ENCODE measurements around the gene MYH9.

Gene MYH9

GRCh38 chr22:36341640-36342041, 46.1 kb downstream of the MYH9 start:
- no peak overlapping the region for H3K4me3 ChIP-seq (ENCODE audit: low read depth, low read length, poor library complexity, severe bottlenecking)
- no peak overlapping the region for H3K4me2 ChIP-seq (ENCODE audit: low read length)
- H2AFZ ChIP-seq (ENCODE audit: low read length), result no peak overlapping the region
- peaks cover 5% of the 10 kb centered on the region; the same call in 1 of the 2 replicates for H3F3A ChIP-seq (ENCODE audit: insufficient read depth, low read length)
- H3K4me1 ChIP-seq (ENCODE audit: insufficient read depth, low read length, severe bottlenecking), result peaks cover 37% of the 10 kb centered on the region
- H3K9me2 ChIP-seq (ENCODE audit: low read depth, low read length), result no peaks in the 10 kb centered on the region
- H4K20me1 ChIP-seq (ENCODE audit: insufficient read depth, low read length), result no peaks in the 10 kb centered on the region
- peaks cover 6% of the 10 kb centered on the region; the same call in 1 of the 2 replicates for H3K79me2 ChIP-seq (ENCODE audit: insufficient read depth, low read length)
- no peak overlapping the region for H3K9ac ChIP-seq (ENCODE audit: low read length)
- H3K9me3 ChIP-seq (ENCODE audit: low read length), result no peaks in the 10 kb centered on the region
- peaks cover 93% of the 10 kb centered on the region for H3K36me3 ChIP-seq (ENCODE audit: insufficient read depth, low read length)
- H3K27me3 ChIP-seq (ENCODE audit: insufficient read depth, low read length), result no peaks in the 10 kb centered on the region
- TF ChIP-seq CTCF (IDR thresholded peaks at IDR 0.05; ENCODE audit: low read length) (no peak), EZH2 (IDR thresholded peaks at IDR 0.05; ENCODE audit: borderline replicate concordance, low read length) (no peak)
- no peak overlapping the region for H3K27ac ChIP-seq (ENCODE audit: low read depth, low read length, poor library complexity, severe bottlenecking)

GRCh38 chr22:36340621-36341020, 47.1 kb downstream of the MYH9 start:
- Histone ChIP-seq H3K9me3 (ENCODE audit: low read length) (no peaks in the 10 kb centered on the region), H3F3A (ENCODE audit: insufficient read depth, low read length) (peaks cover 5% of the 10 kb centered on the region; the same call in 1 of the 2 replicates), H3K79me2 (ENCODE audit: insufficient read depth, low read length) (no peaks in the 10 kb centered on the region), H3K36me3 (ENCODE audit: insufficient read depth, low read length) (peaks cover 93% of the 10 kb centered on the region), H3K27me3 (ENCODE audit: insufficient read depth, low read length) (no peaks in the 10 kb centered on the region), H3K4me2 (ENCODE audit: low read length) (no peak overlapping the region), H3K9me2 (ENCODE audit: low read depth, low read length) (no peaks in the 10 kb centered on the region), H2AFZ (ENCODE audit: low read length) (no peak overlapping the region), H3K4me1 (ENCODE audit: insufficient read depth, low read length, severe bottlenecking) (peaks cover 47% of the 10 kb centered on the region), H3K9ac (ENCODE audit: low read length) (no peak overlapping the region), H3K4me3 (ENCODE audit: low read depth, low read length, poor library complexity, severe bottlenecking) (no peak overlapping the region), H4K20me1 (ENCODE audit: insufficient read depth, low read length) (no peaks in the 10 kb centered on the region), H3K27ac (ENCODE audit: low read depth, low read length, poor library complexity, severe bottlenecking) (peak overlapping the region; percentile 47)
- TF ChIP-seq EZH2 (IDR thresholded peaks at IDR 0.05; ENCODE audit: borderline replicate concordance, low read length), result no peak

- H3K27ac ChIP-seq (ENCODE audit: low read depth, low read length, poor library complexity, severe bottlenecking), result peak overlapping the region; percentile 64
- H3K4me3 ChIP-seq (ENCODE audit: low read depth, low read length, poor library complexity, severe bottlenecking), result no peak overlapping the region
- no peaks in the 10 kb centered on the region for H3K9me2 ChIP-seq (ENCODE audit: low read depth, low read length)
- no peak overlapping the region for H3K9ac ChIP-seq (ENCODE audit: low read length)
- no peak overlapping the region for H3K4me2 ChIP-seq (ENCODE audit: low read length)
- H3K36me3 ChIP-seq (ENCODE audit: insufficient read depth, low read length), result peaks cover 95% of the 10 kb centered on the region
- no peaks in the 10 kb centered on the region for H3K79me2 ChIP-seq (ENCODE audit: insufficient read depth, low read length)
- no peaks in the 10 kb centered on the region for H3K9me3 ChIP-seq (ENCODE audit: low read length)
- no peaks in the 10 kb centered on the region for H3K27me3 ChIP-seq (ENCODE audit: insufficient read depth, low read length)
- no peak for TF ChIP-seq CTCF (IDR thresholded peaks at IDR 0.05; ENCODE audit: low read length)
- no peak for TF ChIP-seq EZH2 (IDR thresholded peaks at IDR 0.05; ENCODE audit: borderline replicate concordance, low read length)
- peaks cover 5% of the 10 kb centered on the region; the same call in 1 of the 2 replicates for H3F3A ChIP-seq (ENCODE audit: insufficient read depth, low read length)
- peaks cover 59% of the 10 kb centered on the region for H3K4me1 ChIP-seq (ENCODE audit: insufficient read depth, low read length, severe bottlenecking)
- no peaks in the 10 kb centered on the region for H4K20me1 ChIP-seq (ENCODE audit: insufficient read depth, low read length)
- no peak overlapping the region for H2AFZ ChIP-seq (ENCODE audit: low read length)
Measured at GRCh38 chr22:36339171-36340065, 48.3 kb downstream of the MYH9 start.

All from OCI-LY1 (cell line).